ENCODE data around the gene ACE2. TPM values are rescaled to one million over a fixed set of nuclear protein-coding genes. Genes with fewer than 3 reads are reported as not detected.

ACE2 gene
- total and polyA plus RNA-seq, 7 experiments from 2014 or later, result not detected

DNA sequence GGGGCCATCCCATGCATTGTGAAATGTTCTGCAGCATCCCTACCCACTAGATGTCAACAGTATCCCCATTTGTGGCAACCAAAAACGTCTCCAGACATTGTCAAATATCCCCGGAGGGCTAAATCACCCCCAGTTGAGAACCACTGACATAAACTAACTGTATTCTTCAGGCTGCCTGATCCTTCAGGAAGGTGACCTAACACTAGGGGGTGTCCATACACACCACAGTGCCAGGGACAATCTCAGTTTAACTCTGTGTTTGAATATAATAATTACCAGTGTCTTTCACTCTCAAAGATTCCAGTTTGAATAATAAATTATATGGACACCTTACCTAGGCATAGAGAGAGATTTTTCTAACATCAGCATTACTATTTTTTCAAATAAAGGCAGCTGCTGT is 6.4 kb downstream of the ACE2 start:
- Mint-ChIP-seq H3K9me3 (peaks cover 0 to 1% (median 0%) of the 10 kb centered on the region in 11 donors), H3K4me1 (no peaks in the 10 kb centered on the region), H3K27me3 (peaks cover under 1 to 20% (median 14%) of the 10 kb centered on the region in 5 donors), H3K36me3 (no peaks in the 10 kb centered on the region), H3K27ac (no peak overlapping the region), H3K4me3 (no peak overlapping the region)
- Histone ChIP-seq H3K27ac (ENCODE audit: low read depth, low read length) (no peak overlapping the region), H3K36me3 (ENCODE audit: control insufficient read depth in 2 of 3, insufficient read depth in 3 of 3, low read length in 3 of 3) (no peaks in the 10 kb centered on the region), H3K4me3 (ENCODE audit: low read length) (no peak overlapping the region), H3K27me3 (ENCODE audit: control insufficient read depth in 2 of 2, insufficient read depth in 2 of 2, low read length in 2 of 2) (no peaks in the 10 kb centered on the region), H3K4me1 (ENCODE audit: control insufficient read depth in 2 of 2, insufficient read depth in 2 of 2, low read length in 2 of 2) (no peaks in the 10 kb centered on the region), H3K9me3 (ENCODE audit: control insufficient read depth in 2 of 3, low read length in 3 of 3) (no peaks in the 10 kb centered on the region)
- ATAC-seq (no peak), DNase-seq (no peak)
- intact Hi-C loops (cut with micrococcal nuclease), result no loop called here
- ChIA-PET POLR2A (no interaction called here), CTCF (no interaction called here)

DNA sequence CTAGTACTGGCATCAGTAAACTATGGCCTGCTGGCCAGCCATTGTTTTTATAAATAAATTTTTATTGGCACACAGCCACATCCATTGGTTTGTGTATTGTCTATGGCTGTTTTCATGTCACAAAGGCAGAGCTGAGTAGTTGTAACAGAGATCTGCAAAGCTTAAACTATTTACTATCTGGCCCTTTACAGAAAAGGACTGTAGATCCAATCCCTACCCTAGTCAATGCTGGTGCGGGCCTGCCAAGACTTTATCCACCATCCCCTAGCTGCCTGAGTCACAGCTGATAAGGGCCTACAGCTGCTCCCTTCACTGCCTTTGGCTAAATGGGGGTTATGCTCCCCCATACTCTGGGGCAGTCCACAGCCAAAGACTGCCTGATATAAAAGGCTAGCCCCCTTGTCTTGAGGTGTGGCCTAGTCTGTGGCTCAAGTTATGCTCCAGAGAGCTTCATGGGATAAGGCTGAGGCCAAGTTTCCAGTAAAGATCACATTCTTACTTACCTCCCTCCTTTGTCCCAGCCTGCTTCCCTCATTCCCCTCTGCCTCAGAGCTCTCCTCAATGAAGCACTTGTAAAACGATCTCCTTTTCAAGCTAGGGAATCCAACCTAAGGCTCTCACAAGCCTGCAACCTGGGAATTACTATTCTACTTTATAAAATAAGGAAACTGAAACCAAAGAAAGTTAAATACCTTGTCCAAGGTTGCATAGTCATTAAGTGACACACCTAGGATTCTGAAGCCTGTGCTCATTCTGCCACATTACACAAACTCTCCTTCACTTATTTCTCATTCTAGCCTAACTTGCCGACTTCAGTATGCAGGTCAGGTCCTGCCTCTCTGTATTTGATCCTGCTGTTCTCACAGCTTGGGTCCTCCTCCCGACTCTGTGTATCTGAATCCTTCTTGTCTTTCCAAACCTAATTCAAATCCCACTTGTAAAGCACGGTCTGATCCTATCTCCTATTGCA is 20.7 kb downstream of the ACE2 start:
- Mint-ChIP-seq H3K36me3 (no peaks in the 10 kb centered on the region), H3K4me3 (no peak overlapping the region), H3K27ac (no peak overlapping the region), H3K4me1 (no peaks in the 10 kb centered on the region), H3K27me3 (peaks cover 2 to 17% (median 6%) of the 10 kb centered on the region in 5 donors), H3K9me3 (peaks cover 0 to 3% (median 0%) of the 10 kb centered on the region in 11 donors)
- DNase-seq (no peak), ATAC-seq (no peak)
- H3K36me3 ChIP-seq (ENCODE audit: control insufficient read depth in 2 of 3, insufficient read depth in 3 of 3, low read length in 3 of 3), result no peaks in the 10 kb centered on the region
- H3K4me3 ChIP-seq (ENCODE audit: low read length), result no peak overlapping the region
- H3K4me1 ChIP-seq (ENCODE audit: control insufficient read depth in 2 of 2, insufficient read depth in 2 of 2, low read length in 2 of 2), result no peaks in the 10 kb centered on the region
- no peaks in the 10 kb centered on the region for H3K9me3 ChIP-seq (ENCODE audit: control insufficient read depth in 2 of 3, low read length in 3 of 3)
- POLR2A ChIA-PET, result no interaction called here
- CTCF ChIA-PET, result no interaction called here
- intact Hi-C loops (cut with micrococcal nuclease), result no loop called here
- no peak overlapping the region for H3K27ac ChIP-seq (ENCODE audit: low read depth, low read length)
- H3K27me3 ChIP-seq (ENCODE audit: control insufficient read depth in 2 of 2, insufficient read depth in 2 of 2, low read length in 2 of 2), result no peaks in the 10 kb centered on the region

DNA sequence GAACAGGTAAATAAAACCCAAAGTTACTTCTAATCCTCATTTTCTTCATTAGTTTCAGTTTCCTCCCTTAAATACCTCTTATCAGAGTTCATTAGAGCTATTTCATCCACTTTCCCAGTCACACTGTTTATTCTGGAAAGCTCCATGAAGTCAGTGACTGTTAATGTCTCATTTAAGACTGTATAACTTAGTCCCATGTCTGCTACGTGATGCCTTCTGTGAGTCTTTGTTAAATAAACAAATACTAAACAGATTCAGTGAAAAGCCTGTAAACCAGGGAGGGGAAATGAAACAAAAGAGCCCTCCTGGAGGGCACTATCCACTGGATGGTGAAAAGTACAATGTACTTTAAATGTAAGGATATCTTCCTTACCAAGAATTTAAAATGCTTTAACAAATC is 24.7 kb downstream of the ACE2 start:
- POLR2A ChIA-PET, result no interaction called here
- Mint-ChIP-seq H3K27me3 (peaks cover 4 to 22% (median 8%) of the 10 kb centered on the region in 5 donors), H3K9me3 (no peaks in the 10 kb centered on the region), H3K36me3 (no peaks in the 10 kb centered on the region), H3K4me1 (no peaks in the 10 kb centered on the region), H3K4me3 (no peak overlapping the region), H3K27ac (no peak overlapping the region)
- DNase-seq (no peak), ATAC-seq (no peak)
- Histone ChIP-seq H3K4me1 (ENCODE audit: control insufficient read depth in 2 of 2, insufficient read depth in 2 of 2, low read length in 2 of 2) (no peaks in the 10 kb centered on the region), H3K27me3 (ENCODE audit: control insufficient read depth in 2 of 2, insufficient read depth in 2 of 2, low read length in 2 of 2) (no peaks in the 10 kb centered on the region), H3K36me3 (ENCODE audit: control insufficient read depth in 2 of 3, insufficient read depth in 3 of 3, low read length in 3 of 3) (no peaks in the 10 kb centered on the region), H3K4me3 (ENCODE audit: low read length) (no peak overlapping the region), H3K9me3 (ENCODE audit: control insufficient read depth in 2 of 3, low read length in 3 of 3) (no peaks in the 10 kb centered on the region), H3K27ac (ENCODE audit: low read depth, low read length) (no peak overlapping the region)
- CTCF ChIA-PET, result no interaction called here
- intact Hi-C loops (cut with micrococcal nuclease), result no loop called here

DNA sequence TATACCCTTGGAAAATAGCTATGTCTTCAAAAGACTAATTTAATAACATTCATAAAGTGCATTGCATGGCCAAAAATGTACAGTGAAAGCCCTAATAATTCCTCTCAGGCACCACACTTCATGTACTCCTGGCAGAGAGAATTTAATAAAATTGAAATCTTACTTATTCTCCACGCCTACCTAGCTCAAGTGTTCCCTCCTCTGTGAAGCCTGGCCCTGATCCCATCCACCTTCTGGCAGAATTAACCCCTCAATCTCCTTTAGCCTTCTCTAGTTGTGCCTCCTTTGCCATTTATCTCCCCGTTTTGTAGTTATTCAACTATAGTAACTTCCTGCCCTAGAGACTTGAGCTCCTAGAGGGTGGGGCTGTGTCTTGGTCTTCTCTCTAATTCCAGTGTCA is 26.7 kb downstream of the ACE2 start:
- Mint-ChIP-seq H3K4me3 (no peak overlapping the region), H3K9me3 (no peaks in the 10 kb centered on the region), H3K27me3 (peaks cover 4 to 18% (median 10%) of the 10 kb centered on the region in 5 donors), H3K4me1 (no peaks in the 10 kb centered on the region), H3K36me3 (no peaks in the 10 kb centered on the region), H3K27ac (no peak overlapping the region)
- H3K4me1 ChIP-seq (ENCODE audit: control insufficient read depth in 2 of 2, insufficient read depth in 2 of 2, low read length in 2 of 2), result no peaks in the 10 kb centered on the region
- ChIA-PET CTCF (no interaction called here), POLR2A (no interaction called here)
- ATAC-seq (no peak), DNase-seq (no peak)
- H3K36me3 ChIP-seq (ENCODE audit: control insufficient read depth in 2 of 3, insufficient read depth in 3 of 3, low read length in 3 of 3), result no peaks in the 10 kb centered on the region
- H3K4me3 ChIP-seq (ENCODE audit: low read length), result no peak overlapping the region
- intact Hi-C loops (cut with micrococcal nuclease), result no loop called here
- H3K9me3 ChIP-seq (ENCODE audit: control insufficient read depth in 2 of 3, low read length in 3 of 3), result no peaks in the 10 kb centered on the region
- H3K27me3 ChIP-seq (ENCODE audit: control insufficient read depth in 2 of 2, insufficient read depth in 2 of 2, low read length in 2 of 2), result no peaks in the 10 kb centered on the region
- no peak overlapping the region for H3K27ac ChIP-seq (ENCODE audit: low read depth, low read length)

DNA sequence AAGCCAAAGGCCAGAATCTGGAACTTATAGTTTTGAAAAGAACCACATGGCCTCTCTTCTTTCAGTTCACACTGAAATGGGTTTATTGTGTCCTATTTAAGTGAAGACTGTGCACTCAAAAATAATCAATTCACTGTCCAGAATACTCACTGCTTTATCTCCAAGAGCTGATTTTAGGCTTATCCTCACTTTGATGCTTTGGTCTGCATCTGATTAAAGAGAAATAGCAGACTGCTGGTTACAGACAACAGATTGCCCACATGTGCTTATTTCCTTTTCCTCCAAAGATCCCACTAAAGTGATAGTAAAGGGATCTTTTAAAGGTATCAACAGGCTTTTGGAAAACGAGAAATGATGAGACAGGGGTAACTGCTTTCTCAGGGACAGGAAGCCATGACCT is 30.6 kb downstream of the ACE2 start:
- H3K4me3 ChIP-seq (ENCODE audit: low read length), result no peak overlapping the region
- H3K4me1 ChIP-seq (ENCODE audit: control insufficient read depth in 2 of 2, insufficient read depth in 2 of 2, low read length in 2 of 2), result no peaks in the 10 kb centered on the region
- intact Hi-C loops (cut with micrococcal nuclease), result no loop called here
- Mint-ChIP-seq H3K9me3 (no peaks in the 10 kb centered on the region), H3K4me3 (no peak overlapping the region), H3K4me1 (no peaks in the 10 kb centered on the region), H3K27me3 (peaks cover 4 to 18% (median 7%) of the 10 kb centered on the region in 5 donors), H3K36me3 (no peaks in the 10 kb centered on the region), H3K27ac (no peak overlapping the region)
- no peaks in the 10 kb centered on the region for H3K9me3 ChIP-seq (ENCODE audit: control insufficient read depth in 2 of 3, low read length in 3 of 3)
- H3K27ac ChIP-seq (ENCODE audit: low read depth, low read length), result no peak overlapping the region
- no peaks in the 10 kb centered on the region for H3K36me3 ChIP-seq (ENCODE audit: control insufficient read depth in 2 of 3, insufficient read depth in 3 of 3, low read length in 3 of 3)
- ChIA-PET POLR2A (no interaction called here), CTCF (no interaction called here)
- ATAC-seq (no peak), DNase-seq (no peak)
- no peaks in the 10 kb centered on the region for H3K27me3 ChIP-seq (ENCODE audit: control insufficient read depth in 2 of 2, insufficient read depth in 2 of 2, low read length in 2 of 2)

DNA sequence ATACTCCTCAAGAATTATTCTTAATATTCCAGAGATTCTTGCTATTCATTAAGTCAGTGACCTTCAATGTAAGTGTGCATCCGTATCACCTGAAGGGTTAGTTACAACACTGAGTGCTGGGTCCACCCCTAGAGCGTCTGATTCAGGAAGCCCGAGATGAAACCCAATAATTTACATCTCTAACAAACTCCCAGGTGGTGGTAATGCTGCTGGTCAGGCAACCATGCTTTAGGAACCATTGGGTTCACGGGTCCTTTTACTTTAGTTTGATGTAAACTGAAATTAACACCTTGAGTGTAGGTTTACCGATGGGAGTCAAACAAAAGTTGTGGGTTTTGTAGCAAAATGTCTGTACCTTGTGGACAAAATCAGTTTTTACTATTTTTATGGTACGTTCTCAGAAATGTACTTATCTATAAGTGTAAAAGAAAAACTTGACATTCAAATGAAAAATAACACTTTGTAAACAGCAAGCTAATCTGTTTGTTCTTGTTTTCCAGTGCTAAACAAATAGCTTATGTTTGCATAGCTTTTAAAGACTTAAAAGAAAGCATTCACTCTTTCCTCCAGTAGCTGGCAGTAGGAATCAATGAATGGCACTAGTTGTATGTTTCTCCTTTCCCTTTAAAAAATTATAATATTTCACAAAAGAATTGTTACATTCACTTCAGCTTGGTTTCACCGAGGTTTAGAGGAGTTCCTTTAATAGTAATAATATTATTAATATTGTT is 32.7 kb downstream of the ACE2 start:
- intact Hi-C loops (cut with micrococcal nuclease), result loop anchor here in 1 of 2 donors (10.0 kb wide), 1 partner anchor 223 kb away; no protein-coding TSS in a partner anchor
- Histone ChIP-seq H3K36me3 (ENCODE audit: control insufficient read depth in 2 of 3, insufficient read depth in 3 of 3, low read length in 3 of 3) (no peaks in the 10 kb centered on the region), H3K4me3 (ENCODE audit: low read length) (no peak overlapping the region), H3K4me1 (ENCODE audit: control insufficient read depth in 2 of 2, insufficient read depth in 2 of 2, low read length in 2 of 2) (no peaks in the 10 kb centered on the region), H3K27me3 (ENCODE audit: control insufficient read depth in 2 of 2, insufficient read depth in 2 of 2, low read length in 2 of 2) (no peaks in the 10 kb centered on the region), H3K27ac (ENCODE audit: low read depth, low read length) (no peak overlapping the region), H3K9me3 (ENCODE audit: control insufficient read depth in 2 of 3, low read length in 3 of 3) (no peaks in the 10 kb centered on the region)
- Mint-ChIP-seq H3K4me1 (no peaks in the 10 kb centered on the region), H3K9me3 (no peaks in the 10 kb centered on the region), H3K36me3 (no peaks in the 10 kb centered on the region), H3K27ac (no peak overlapping the region), H3K27me3 (peaks cover 0 to 13% (median 5%) of the 10 kb centered on the region in 5 donors), H3K4me3 (no peak overlapping the region)
- ChIA-PET POLR2A (no interaction called here), CTCF (no interaction called here)
- DNase-seq, result no peak
- ATAC-seq, result no peak

All from naive thymus-derived CD4-positive, alpha-beta T cell (primary cell).